ENCODE results near the gene PHACTR1. TPM values are rescaled to one million over a fixed set of nuclear protein-coding genes. Genes with fewer than 3 reads are reported as not detected.

Gene PHACTR1
- total and polyA plus RNA-seq, 7 donors = 0.60 to 7.5 (median 3.7) TPM

DNA sequence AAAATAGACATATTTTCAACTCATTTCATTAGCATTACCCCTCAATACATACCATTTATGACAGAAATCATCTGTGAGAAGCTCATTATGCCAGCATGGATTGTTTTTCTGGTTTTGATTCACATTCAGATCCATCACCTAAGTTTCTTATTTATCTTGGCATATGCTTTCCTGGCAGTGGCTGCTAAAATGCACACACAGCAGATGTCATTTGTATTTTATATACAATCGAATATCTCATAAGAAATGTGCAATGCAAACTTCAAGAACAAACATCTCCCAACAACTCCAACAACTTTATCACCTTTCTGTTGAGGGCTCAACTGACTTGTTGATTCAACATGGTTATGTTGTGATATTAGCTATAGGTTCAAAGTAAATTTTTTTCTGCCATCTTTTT lies 208.3 kb downstream of the PHACTR1 start:
- Histone ChIP-seq H3K4me3 (no peak overlapping the region), H3K27ac (no peak overlapping the region), H3K36me3 (no peaks in the 10 kb centered on the region), H3K27me3 (no peaks in the 10 kb centered on the region), H3K9me3 (no peaks in the 10 kb centered on the region), H3K4me1 (no peaks in the 10 kb centered on the region)
- DNase-seq = no peak
- 17 to 78% methylated on average over 1 of the region's 1 CpG for WGBS, 2 donors
- intact Hi-C loops (cut with DNase I) = no loop called here
- no peak for TF ChIP-seq POLR2A (IDR thresholded peaks at IDR 0.05)
- TF ChIP-seq, protein P1, sequence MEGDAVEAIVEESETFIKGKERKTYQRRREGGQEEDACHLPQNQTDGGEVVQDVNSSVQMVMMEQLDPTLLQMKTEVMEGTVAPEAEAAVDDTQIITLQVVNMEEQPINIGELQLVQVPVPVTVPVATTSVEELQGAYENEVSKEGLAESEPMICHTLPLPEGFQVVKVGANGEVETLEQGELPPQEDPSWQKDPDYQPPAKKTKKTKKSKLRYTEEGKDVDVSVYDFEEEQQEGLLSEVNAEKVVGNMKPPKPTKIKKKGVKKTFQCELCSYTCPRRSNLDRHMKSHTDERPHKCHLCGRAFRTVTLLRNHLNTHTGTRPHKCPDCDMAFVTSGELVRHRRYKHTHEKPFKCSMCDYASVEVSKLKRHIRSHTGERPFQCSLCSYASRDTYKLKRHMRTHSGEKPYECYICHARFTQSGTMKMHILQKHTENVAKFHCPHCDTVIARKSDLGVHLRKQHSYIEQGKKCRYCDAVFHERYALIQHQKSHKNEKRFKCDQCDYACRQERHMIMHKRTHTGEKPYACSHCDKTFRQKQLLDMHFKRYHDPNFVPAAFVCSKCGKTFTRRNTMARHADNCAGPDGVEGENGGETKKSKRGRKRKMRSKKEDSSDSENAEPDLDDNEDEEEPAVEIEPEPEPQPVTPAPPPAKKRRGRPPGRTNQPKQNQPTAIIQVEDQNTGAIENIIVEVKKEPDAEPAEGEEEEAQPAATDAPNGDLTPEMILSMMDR (IDR thresholded peaks at IDR 0.05) = no peak
- no peak for TF ChIP-seq EP300 (IDR thresholded peaks at IDR 0.05)
- TF ChIP-seq POLR2AphosphoS5 (IDR thresholded peaks at IDR 0.05) = no peak

DNA sequence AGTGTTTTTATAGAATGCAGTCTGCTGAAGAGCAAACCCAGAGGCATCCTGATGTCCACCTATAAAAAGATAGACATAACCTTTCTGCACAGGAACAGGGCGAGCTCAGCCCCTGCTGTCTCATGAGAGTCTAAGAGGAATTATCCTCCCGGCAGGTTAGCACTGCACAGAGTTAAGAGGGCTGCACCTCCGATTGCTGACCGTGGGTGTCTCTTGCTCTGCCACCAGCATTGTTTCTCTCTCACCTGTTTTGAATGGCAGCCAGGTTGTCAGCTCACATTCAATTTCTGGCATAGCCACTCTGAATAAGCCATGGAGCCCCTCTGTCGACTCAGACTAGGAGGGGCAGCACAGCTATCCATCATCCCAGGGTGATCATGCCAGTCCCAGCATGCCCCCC lies 211.2 kb downstream of the PHACTR1 start:
- TF ChIP-seq EP300 (IDR thresholded peaks at IDR 0.05) (no peak), POLR2AphosphoS5 (IDR thresholded peaks at IDR 0.05) (no peak), POLR2A (IDR thresholded peaks at IDR 0.05) (no peak)
- TF ChIP-seq, protein P1 (IDR thresholded peaks at IDR 0.05) = no peak
- H3K4me3 ChIP-seq = no peak overlapping the region
- no peak overlapping the region for H3K27ac ChIP-seq
- 64 to 74% methylated on average over 5 of the region's 5 CpGs for WGBS, 2 donors
- no peaks in the 10 kb centered on the region for H3K4me1 ChIP-seq
- no peaks in the 10 kb centered on the region for H3K9me3 ChIP-seq
- intact Hi-C loops (cut with DNase I) = no loop called here
- DNase-seq = no peak
- no peaks in the 10 kb centered on the region for H3K27me3 ChIP-seq
- no peaks in the 10 kb centered on the region for H3K36me3 ChIP-seq

DNA sequence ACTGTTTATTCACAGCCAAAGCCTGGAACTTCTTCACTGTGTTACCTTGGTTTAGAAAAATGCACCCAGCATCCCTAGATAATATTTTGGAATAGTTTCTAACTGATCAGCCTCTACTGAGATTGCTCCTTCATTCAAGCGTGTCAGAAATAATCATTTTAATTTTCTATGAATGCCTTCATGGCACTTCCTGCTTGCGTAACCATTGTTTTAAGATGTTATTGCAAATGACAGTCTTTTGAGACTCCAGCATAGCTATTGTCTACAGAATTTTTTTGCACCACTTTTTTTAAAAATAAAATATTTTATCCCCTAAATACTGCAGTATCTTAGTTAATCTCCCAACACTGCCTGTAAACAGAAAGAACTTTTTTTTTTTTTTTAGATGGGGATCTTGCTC lies 213.1 kb downstream of the PHACTR1 start:
- Histone ChIP-seq H3K4me1 (no peaks in the 10 kb centered on the region), H3K36me3 (no peaks in the 10 kb centered on the region), H3K4me3 (no peak overlapping the region), H3K27me3 (no peaks in the 10 kb centered on the region), H3K9me3 (no peaks in the 10 kb centered on the region), H3K27ac (no peak overlapping the region)
- DNase-seq = no peak
- TF ChIP-seq POLR2AphosphoS5 (IDR thresholded peaks at IDR 0.05) (no peak), EP300 (IDR thresholded peaks at IDR 0.05) (no peak), POLR2A (IDR thresholded peaks at IDR 0.05) (no peak)
- TF ChIP-seq, protein P1 (IDR thresholded peaks at IDR 0.05) = no peak
- intact Hi-C loops (cut with DNase I) = no loop called here
- 75 to 82% methylated on average over 2 of the region's 2 CpGs for WGBS, 2 donors

DNA sequence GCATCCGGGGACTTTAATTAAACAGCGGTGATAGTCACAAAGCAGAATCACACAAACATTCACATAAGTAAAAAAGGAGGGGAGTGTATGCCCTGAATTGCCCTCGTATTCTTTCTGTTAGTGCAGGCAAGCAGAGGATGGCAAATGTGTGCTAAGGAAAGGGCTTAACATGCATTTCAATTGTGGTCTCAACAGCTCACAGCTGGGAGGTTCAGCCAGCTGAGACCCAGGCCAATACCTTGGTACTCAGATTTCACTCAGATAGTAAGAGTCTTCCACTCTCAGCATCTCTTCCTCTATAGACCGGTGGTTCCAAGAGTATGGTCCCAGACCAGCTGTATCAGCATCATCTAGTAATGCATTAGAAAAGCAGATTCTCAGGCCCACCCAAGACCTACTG lies 215.1 kb downstream of the PHACTR1 start:
- TF ChIP-seq POLR2AphosphoS5 (IDR thresholded peaks at IDR 0.05) = no peak
- TF ChIP-seq, protein P1 (IDR thresholded peaks at IDR 0.05) = no peak
- no peak for TF ChIP-seq POLR2A (IDR thresholded peaks at IDR 0.05)
- no peak for TF ChIP-seq EP300 (IDR thresholded peaks at IDR 0.05)
- H3K36me3 ChIP-seq = no peaks in the 10 kb centered on the region
- 91 to 94% methylated on average over 4 of the region's 4 CpGs for WGBS, 2 donors
- H3K27me3 ChIP-seq = no peaks in the 10 kb centered on the region
- no peak for DNase-seq
- no peak overlapping the region for H3K4me3 ChIP-seq
- H3K4me1 ChIP-seq = no peaks in the 10 kb centered on the region
- intact Hi-C loops (cut with DNase I) = no loop called here
- no peak overlapping the region for H3K27ac ChIP-seq
- H3K9me3 ChIP-seq = no peaks in the 10 kb centered on the region

DNA sequence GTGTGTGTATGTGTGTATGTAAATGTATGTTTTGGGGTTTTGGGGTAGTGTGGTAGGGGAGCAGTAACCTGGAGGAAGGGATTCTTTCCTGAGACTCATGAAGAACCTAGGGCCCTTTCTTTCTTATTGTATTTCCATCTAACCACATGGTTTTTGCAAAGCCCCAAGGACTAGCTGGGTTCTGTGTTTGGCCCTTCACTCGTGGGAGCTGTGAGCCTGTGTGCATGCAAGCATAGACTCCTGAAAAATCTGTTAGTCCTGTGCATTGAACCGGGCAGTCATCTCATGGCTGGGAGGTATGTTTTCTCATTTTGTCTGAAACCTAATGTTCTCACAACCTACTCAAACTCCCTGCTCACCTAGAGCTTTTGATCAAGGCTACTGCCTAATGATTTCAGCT lies 219.1 kb downstream of the PHACTR1 start:
- no peaks in the 10 kb centered on the region for H3K4me1 ChIP-seq
- TF ChIP-seq EP300 (IDR thresholded peaks at IDR 0.05) = no peak
- H3K4me3 ChIP-seq = no peak overlapping the region
- no peaks in the 10 kb centered on the region for H3K27me3 ChIP-seq
- H3K9me3 ChIP-seq = no peaks in the 10 kb centered on the region
- no peaks in the 10 kb centered on the region for H3K36me3 ChIP-seq
- 68 to 71% methylated on average over 2 of the region's 2 CpGs for WGBS, 2 donors
- H3K27ac ChIP-seq = no peak overlapping the region
- intact Hi-C loops (cut with DNase I) = no loop called here
- no peak for DNase-seq
